Measurements from ENCODE around the gene PRKACA.

The PRKACA gene

GRCh38 chr19:14161305-14161704, 43.7 kb upstream of the PRKACA start:
- H3K27ac ChIP-seq = no peak overlapping the region
- TF ChIP-seq CTCF (conservative IDR thresholded peaks at IDR 0.05) (no peak), ZFX (IDR thresholded peaks at IDR 0.05) (no peak)

- TF ChIP-seq CTCF (conservative IDR thresholded peaks at IDR 0.05) = no peak
- no peak for TF ChIP-seq ZFX (IDR thresholded peaks at IDR 0.05)
Measured at GRCh38 chr19:14160017-14160703, 42.6 kb upstream of the PRKACA start.

GRCh38 chr19:14159059-14159458, 41.5 kb upstream of the PRKACA start:
- no peak overlapping the region for H3K27ac ChIP-seq
- no peak for TF ChIP-seq ZFX (IDR thresholded peaks at IDR 0.05)
- TF ChIP-seq CTCF (conservative IDR thresholded peaks at IDR 0.05) = no peak

More at GRCh38 chr19:14160017-14160703, 42.6 kb upstream of the PRKACA start:
- H3K27ac ChIP-seq = no peak overlapping the region

GRCh38 chr19:14158276-14159023, 40.9 kb upstream of the PRKACA start:
- TF ChIP-seq CTCF (conservative IDR thresholded peaks at IDR 0.05) = no peak
- TF ChIP-seq ZFX (IDR thresholded peaks at IDR 0.05) = no peak
- H3K27ac ChIP-seq = no peak overlapping the region

- no peak for TF ChIP-seq CTCF (conservative IDR thresholded peaks at IDR 0.05)
- TF ChIP-seq ZFX (IDR thresholded peaks at IDR 0.05) = no peak
- H3K27ac ChIP-seq = no peak overlapping the region
Measured at GRCh38 chr19:14156971-14157717, 39.6 kb upstream of the PRKACA start.

GRCh38 chr19:14156122-14156521, 38.6 kb upstream of the PRKACA start:
- no peak overlapping the region for H3K27ac ChIP-seq
- TF ChIP-seq CTCF (conservative IDR thresholded peaks at IDR 0.05) (no peak), ZFX (IDR thresholded peaks at IDR 0.05) (no peak)

- TF ChIP-seq ZFX (IDR thresholded peaks at IDR 0.05) (no peak), CTCF (conservative IDR thresholded peaks at IDR 0.05) (no peak)
- no peak overlapping the region for H3K27ac ChIP-seq
Measured at GRCh38 chr19:14155371-14155770, 37.8 kb upstream of the PRKACA start.

Data from C4-2B (cell line).